Aortic smooth muscle cell (primary cell): ENCODE measurements around the gene POU2F1. TPM values are rescaled to one million over a fixed set of nuclear protein-coding genes. Genes with fewer than 3 reads are reported as not detected.

Experiments used
- total RNA-seq: library from RNA; depleted of rRNA; stranded (reverse); fragments of >200 nt; gene quantifications from 2 replicates; pipeline ENCODE4 v1.2.3, GENCODE V29; 2014

POU2F1 gene
- 4.0 and 5.3 TPM in 2 replicates for total RNA-seq

GRCh38 chr1:167220537-167221125 is at the start of gene POU2F1:
Gene POU2F1, plus strand, starts transcription at chr1:167220886. Its CDS starts 12 bp downstream, at chr1:167220898.

Other genes starting within 250 kb of the POU2F1 start
- under 0.01 TPM in 1 of 2 replicates, not detected in the other for gene ILDR2, start 245.3 kb upstream of the POU2F1 start, total RNA-seq
- gene MAEL, start 231.6 kb upstream of the POU2F1 start, total RNA-seq, result not detected in 2 replicates
- gene GPA33, start 130.5 kb upstream of the POU2F1 start, total RNA-seq, result not detected in 2 replicates
- under 0.01 TPM in 1 of 2 replicates, not detected in the other for gene STYXL2, start 126.8 kb upstream of the POU2F1 start, total RNA-seq